IPS DF 4.7 (cell line): ENCODE results near the gene IGSF9.

Source experiments
- DNase-seq: peaks from one replicate; pipeline ENCODE4 v3.0.0-alpha.2; 2013; ENCODE audit warnings: low spot score; ENCODE audit errors: extremely low read depth

IGSF9 gene

GRCh38 chr1:159934136-159935039 lies 11.0 kb downstream of the IGSF9 start:
- DNase-seq: no peak

GRCh38 chr1:159933347-159933746 lies 12.1 kb downstream of the IGSF9 start:
- no peak for DNase-seq

- DNase-seq: no peak
Observed at GRCh38 chr1:159932296-159933285, 12.8 kb downstream of the IGSF9 start.

- DNase-seq: no peak
Observed at GRCh38 chr1:159931795-159932173, 13.6 kb downstream of the IGSF9 start.

- DNase-seq: no peak
Observed at GRCh38 chr1:159931101-159931794, 14.2 kb downstream of the IGSF9 start.

- no peak for DNase-seq
Observed at GRCh38 chr1:159930634-159931033, 14.8 kb downstream of the IGSF9 start.

- DNase-seq: no peak
Observed at GRCh38 chr1:159930216-159930615, 15.2 kb downstream of the IGSF9 start.

- no peak for DNase-seq
Observed at GRCh38 chr1:159929155-159930051, 16.0 kb downstream of the IGSF9 start.

- no peak for DNase-seq
Observed at GRCh38 chr1:159928491-159929050, 16.8 kb downstream of the IGSF9 start.

GRCh38 chr1:159927849-159928431 lies 17.5 kb downstream of the IGSF9 start:
- DNase-seq: no peak

- DNase-seq: no peak
Observed at GRCh38 chr1:159927211-159927848, 18.1 kb downstream of the IGSF9 start.

- no peak for DNase-seq
Observed at GRCh38 chr1:159925719-159926078, 19.7 kb downstream of the IGSF9 start.

- DNase-seq: no peak
Observed at GRCh38 chr1:159924791-159925718, 20.4 kb downstream of the IGSF9 start, which contains the start of gene TAGLN2. TAGLN2 (minus strand) TSS chr1:159925507; CDS start chr1:159920509, 4,998 bp downstream.

- DNase-seq: no peak
Observed at GRCh38 chr1:159924025-159924790, 21.2 kb downstream of the IGSF9 start.

GRCh38 chr1:159923203-159924024 lies 22.0 kb downstream of the IGSF9 start:
- DNase-seq: no peak

- DNase-seq: no peak
Observed at GRCh38 chr1:159922511-159923202, 22.8 kb downstream of the IGSF9 start.
